ENCODE results near the gene ZNF839.
A peak's percentile ranks its signal among the peaks of the same experiment; 100 is the strongest.
"Not testable (repeated sequence)": the region's sequence is repeated elsewhere in the genome, so short reads cannot be mapped to it uniquely, and the experiment has no call there.

Gene ZNF839

DNA sequence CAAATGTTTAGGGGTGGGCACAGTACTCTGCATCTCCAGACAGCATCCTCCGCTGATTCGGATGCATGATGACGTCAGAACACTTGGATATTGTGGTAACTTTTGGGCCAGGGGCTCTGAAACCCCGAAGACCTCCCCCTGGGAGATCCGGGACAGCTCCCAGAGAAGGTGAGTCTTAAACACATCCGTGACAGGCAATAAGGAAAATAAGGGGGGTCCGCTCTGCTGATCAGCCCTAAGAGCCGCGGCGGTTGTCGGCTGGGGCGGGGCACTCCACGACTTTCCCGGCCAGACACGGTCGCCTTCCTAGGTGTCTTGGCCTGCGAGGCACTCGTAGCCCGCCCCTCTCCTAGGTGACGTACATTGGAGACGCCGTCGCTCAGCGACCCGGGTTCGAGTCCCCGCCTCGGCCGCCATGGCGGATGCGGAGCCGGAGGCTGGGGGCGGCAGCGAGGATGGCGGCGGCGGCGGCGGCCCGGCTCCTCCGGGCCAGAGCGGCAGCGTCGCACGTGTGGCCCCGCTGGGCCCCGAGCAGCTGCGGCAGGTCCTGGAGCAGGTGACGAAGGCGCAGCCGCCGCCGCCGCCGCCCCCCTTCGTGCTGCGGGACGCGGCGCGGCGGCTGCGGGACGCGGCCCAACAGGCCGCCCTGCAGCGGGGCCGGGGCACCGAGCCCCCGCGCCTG, at the start of gene ZNF839:
Gene ZNF839, plus strand, starts transcription at position 396 of the 682 bp plus-strand sequence. Its CDS starts 20 bp downstream, at position 416.
- peak; percentile 95 for DNase-seq (ENCODE audit: low spot score)

DNA sequence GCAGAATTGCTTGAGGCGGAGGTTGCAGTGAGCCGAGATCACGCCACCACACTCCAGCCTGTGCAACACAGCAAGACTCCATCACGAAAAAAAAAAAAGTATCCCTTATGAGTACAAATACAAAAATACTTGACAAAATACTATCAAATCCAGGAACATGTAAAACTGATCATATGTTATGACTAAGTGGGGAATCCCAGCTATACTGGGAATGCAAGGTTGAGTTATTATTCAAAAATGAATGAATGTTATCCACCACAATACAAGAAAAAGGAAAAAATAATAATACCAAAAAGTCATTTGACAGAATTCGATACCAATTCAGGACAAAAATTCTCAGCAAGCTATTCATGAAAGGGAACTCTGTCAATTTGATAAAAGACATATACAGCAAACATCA, 47.2 kb upstream of the ZNF839 start:
- DNase-seq (ENCODE audit: low spot score) = no peak

DNA sequence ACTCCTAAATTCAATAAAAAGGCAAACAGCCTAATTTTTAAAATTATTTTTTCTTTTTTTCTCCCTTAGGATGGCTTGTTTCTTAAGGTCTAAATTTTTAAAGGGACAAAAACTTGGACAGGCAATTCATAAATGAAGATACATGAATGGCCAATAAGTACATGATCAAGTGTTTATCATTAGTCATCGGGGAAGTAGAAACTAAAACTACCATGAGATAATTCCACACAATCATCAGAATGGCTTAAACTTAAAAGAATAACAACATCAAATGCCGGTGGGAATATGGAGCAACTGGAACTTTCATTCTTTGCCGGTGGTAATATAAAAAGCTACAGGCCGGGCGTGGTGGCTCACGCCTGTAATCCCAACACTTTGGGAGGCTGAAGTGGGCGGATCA, 43.7 kb upstream of the ZNF839 start:
- no peak for DNase-seq (ENCODE audit: low spot score)

- no peak for DNase-seq (ENCODE audit: low spot score)
Measured at GRCh38 chr14:102277874-102278630, 41.5 kb upstream of the ZNF839 start.

DNA sequence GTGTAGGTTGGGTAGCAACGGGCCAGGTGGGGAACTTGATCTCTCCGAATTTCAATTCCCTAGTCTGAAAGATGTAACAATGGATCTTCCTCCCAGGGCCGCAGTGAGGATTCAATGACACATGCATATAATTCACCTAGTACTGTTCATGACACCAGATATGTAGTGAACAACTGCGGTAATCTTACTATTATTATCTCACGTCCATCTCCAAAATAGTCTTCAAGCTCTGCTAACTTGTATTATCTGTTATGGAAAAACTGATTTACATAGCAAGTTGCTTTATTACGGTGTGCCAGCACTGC, 41.0 kb upstream of the ZNF839 start:
- no peak for DNase-seq (ENCODE audit: low spot score)

GRCh38 chr14:102279282-102279681, 40.3 kb upstream of the ZNF839 start:
- DNase-seq (ENCODE audit: low spot score) = no peak

GRCh38 chr14:102279688-102280348, 39.7 kb upstream of the ZNF839 start:
- no peak for DNase-seq (ENCODE audit: low spot score)

DNA sequence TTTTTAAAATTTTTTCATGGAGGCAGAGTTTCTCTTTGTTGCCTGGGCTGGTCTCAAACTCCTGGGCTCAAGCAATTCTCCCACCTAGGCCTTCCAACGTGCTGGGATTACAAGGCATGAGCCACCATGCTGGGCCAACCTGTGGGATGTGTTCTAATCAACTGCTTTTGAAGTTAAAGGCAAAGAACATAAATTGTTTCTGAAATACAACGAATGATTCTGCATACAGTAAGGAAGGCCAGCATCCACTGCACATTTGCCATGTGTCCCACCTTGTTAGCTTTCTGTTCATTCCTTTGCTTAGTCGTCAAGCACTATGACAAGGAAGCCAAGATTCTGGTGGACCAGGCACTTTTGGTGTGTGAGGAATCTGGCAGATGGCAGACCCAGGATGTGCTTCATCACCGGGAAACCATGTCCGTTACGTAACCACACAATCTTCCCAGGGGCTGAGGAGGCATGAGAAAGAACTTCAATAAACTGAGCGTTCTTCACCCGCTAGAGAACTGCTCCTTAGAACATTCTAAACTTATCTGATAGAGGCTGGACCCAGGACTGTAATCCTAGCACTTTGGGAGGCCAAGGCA, 39.1 kb upstream of the ZNF839 start:
- no peak for DNase-seq (ENCODE audit: low spot score)

GRCh38 chr14:102282751-102283465, 36.6 kb upstream of the ZNF839 start:
- DNase-seq (ENCODE audit: low spot score) = no peak

DNA sequence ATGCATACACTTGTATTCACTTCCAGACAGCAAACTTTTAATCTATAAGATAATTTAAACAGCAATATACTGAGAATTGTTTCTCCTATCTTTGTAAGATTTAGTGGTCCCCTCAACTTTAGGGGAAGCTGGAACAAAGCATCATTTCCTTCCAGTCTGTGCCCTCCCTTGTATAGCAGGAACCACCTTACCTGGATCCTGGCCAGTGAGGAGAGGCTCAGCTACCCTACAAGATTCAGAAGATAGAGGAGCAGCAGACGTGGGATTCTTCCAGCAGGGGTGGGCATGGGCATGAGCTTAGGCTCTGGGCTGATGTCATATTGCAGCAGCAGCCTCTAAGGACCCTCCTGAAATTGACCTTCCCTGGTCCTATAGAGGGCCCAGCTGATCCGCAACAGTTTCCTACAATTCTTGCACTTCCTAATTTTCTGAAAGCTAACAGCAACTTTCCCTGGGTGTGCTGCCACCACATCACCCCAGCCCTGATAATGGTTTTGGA, 35.9 kb upstream of the ZNF839 start:
- no peak for DNase-seq (ENCODE audit: low spot score)

DNA sequence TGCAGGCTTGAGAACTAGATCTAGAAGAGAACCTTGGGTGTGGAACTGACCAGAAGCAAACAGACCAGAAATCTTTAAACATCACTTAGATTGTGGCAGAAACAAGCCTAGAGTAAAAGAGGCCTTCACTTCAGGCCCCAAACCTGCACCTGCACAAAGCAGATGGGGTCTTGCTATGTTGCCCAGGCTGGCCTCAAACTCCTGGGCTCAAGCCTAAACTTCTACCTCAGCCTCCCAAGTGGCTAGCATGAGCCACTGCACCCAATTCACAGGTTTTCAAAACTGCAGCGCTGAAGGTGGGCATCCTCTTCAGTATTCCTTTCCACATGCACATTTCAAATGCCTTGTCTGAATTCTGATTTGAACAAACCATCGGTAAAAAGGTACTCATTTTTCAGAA, 34.4 kb upstream of the ZNF839 start:
- no peak for DNase-seq (ENCODE audit: low spot score)

GRCh38 chr14:102288139-102288538, 31.4 kb upstream of the ZNF839 start:
- no peak for DNase-seq (ENCODE audit: low spot score)

DNA sequence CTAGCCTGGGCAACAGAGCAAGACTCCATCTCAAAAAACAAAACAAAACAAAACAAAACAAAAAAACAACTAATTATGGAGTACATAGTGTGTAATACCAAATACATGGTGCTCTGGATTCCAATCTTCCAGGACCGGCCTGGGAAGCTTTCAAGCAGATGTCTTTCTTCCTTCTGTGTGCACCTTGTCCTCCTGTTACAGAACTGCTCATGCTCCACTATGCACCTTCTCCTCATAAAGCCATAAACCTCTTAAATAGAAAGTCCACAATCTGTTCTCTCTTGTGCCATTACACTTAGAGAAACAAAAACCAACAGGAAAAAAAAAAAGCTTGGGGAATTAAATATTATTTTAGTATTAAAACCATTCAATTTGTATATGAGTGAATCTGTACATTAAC, 27.1 kb upstream of the ZNF839 start:
- no peak for DNase-seq (ENCODE audit: low spot score)

DNA sequence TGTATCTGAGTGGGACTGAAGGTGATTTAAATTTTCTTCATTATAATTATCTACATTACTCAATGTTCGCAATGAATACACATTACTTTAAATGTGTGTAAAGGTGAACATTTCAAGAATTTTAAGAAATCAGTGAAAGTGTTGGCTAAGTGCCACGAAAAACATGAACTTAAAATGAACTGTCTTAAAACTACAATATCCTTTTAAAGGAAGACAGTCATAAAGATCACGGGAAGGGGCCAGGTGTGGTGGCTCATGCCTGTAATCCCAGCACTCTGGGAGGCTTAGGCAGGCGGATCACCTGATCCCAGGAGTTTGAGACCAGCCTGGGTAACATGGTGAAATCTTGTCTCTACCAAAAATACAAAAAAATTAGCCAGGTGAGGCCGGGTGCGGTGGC, 25.8 kb upstream of the ZNF839 start:
- no peak for DNase-seq (ENCODE audit: low spot score)

- DNase-seq (ENCODE audit: low spot score) = no peak
Measured at GRCh38 chr14:102295270-102295669, 24.3 kb upstream of the ZNF839 start.

DNA sequence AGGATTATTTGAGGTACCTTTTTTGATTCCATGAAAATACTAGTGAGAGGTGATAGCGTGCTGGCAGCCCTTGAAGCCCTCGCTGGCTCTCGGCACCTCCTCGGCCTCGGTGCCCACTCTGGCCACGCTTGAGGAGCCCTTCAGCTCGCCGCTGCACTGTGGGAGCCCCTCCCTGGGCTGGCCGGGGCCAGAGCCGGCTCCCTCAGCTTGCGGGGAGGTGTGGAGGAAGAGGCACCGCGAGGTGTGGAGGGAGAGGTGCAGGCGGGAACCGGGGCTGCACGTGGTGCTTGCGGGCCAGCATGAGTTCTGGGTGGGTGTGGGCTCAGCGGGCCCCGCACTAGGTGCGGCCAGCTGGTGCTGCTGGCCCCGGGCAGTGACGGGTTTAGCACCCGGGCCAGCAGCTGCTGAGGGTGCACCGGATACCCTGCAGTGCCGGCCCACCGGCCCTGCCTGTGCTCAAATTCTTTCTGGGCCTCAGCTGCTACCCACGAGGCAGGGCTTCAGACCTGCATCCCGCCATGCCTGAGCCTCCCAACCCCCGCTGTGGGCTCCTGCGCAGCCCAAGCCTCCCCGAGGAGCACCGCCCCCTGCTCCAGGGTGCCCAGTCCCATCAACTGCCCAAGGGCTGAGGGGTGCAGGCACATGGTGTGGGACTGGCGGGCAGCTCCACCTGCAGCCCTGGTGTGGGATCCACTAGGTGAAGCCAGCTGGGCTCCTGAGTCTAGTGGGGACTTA, 21.9 kb upstream of the ZNF839 start:
- no peak for DNase-seq (ENCODE audit: low spot score)

DNA sequence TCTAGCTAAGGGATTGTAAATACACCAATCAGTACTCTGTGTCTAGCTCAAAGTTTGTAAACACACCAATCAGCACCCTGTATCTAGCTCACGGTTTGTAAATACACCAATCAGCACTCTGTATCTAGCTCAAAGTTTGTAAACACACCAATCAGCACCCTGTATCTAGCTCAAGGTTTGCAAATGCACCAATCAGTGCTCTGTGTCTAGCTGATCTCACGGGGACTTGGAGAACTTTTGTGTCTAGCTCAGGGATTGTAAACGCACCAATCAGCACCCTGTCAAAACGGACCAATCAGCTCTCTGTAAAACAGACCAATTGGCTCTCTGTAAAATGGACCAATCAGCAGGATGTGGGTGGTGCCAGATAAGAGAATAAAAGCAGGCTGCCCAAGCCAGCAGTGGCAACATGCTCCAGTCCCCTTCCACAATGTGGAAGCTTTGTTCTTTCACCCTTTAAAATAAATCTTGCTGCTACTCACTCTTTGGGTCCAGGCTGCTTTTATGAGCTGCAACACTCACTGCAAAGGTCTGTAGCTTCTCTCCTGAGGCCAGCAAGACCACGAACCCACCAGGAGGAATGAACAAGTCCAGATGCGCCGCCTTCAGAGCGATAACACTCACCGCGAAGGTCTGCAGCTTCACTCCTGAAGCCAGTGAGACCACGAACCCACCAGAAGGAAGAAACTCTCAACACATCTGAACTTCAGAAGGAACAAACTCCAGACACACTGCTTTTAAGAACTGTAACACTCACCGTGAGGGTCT, 21.1 kb upstream of the ZNF839 start:
- DNase-seq (ENCODE audit: low spot score) = not testable (repeated sequence)

DNA sequence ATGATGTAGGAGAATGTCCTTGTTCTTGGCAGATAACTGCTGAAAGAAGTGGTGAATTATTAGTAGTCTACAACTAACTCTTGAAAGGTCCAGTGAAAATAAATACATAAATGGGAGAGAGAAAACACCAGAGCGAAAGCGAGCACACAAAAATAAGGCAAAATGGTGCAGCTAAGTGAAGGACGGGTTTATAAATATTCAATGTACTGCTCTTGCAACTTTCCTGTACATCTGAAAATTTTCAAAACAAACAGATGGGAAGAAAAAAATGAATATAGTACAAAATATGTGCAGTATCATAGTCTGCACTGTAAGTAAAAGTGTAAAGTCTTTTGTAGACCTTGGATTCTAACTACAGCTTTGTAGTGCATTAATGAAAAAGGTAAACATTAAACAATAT, 15.9 kb upstream of the ZNF839 start:
- no peak for DNase-seq (ENCODE audit: low spot score)

- DNase-seq (ENCODE audit: low spot score) = peak; percentile 99
Measured at GRCh38 chr14:102304611-102305506, 14.7 kb upstream of the ZNF839 start, which contains the start of gene MOK. Gene MOK (minus strand): TSS chr14:102305164. CDS start chr14:102304968, 196 bp downstream.
